CD4-positive, alpha-beta T cell treated with Interleukin-4 for 4 hours (primary cell): ENCODE results near the gene GIMAP8.
"Not testable (repeated sequence)": the region's sequence is repeated elsewhere in the genome, so short reads cannot be mapped to it uniquely, and the experiment has no call there.

ENCODE experiments used
- DNase-seq: peaks from one replicate; pipeline ENCODE4 v3.0.0-alpha.2; 2020

GIMAP8 gene

GRCh38 chr7:150519310-150519709 is 68.9 kb downstream of the GIMAP8 start:
- no peak for DNase-seq

DNA sequence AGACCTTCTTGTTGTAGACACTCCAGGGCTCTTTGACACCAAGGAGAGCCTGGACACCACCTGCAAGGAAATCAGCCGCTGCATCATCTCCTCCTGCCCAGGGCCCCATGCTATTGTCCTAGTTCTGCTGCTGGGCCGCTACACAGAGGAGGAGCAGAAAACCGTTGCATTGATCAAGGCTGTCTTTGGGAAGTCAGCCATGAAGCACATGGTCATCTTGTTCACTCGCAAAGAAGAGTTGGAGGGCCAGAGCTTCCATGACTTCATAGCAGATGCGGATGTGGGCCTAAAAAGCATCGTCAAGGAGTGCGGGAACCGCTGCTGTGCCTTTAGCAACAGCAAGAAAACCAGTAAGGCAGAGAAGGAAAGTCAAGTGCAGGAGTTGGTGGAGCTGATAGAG is 69.7 kb downstream of the GIMAP8 start:
- DNase-seq: peak; percentile 35

DNA sequence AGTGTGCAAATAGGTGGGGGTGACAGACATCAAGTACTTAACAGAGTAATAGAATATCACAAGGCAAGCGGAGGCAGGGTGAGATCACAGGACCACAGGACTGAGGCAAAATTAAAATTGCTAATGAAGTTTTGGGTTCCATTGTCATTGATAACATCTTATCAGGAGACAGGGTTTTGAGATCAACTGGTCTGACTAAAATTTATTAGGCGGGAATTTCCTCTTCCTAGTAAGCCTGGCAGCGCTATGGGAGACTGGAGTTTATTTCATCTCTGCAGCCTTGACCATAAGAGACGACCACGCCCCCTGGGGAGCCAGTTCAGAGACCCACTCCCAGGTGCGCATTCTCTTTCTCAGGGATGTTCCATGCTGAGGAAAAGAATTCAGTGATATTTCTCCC is 72.5 kb downstream of the GIMAP8 start:
- DNase-seq: not testable (repeated sequence)

GRCh38 chr7:150524018-150524417 is 73.6 kb downstream of the GIMAP8 start:
- no peak for DNase-seq
